ENCODE measurements around the gene STK16. TPM values are rescaled to one million over a fixed set of nuclear protein-coding genes. Genes with fewer than 3 reads are reported as not detected.

The STK16 gene
- total and polyA plus RNA-seq, 4 experiments from 2014 or later, result 15.3 to 21.1 (median 17.3) TPM

DNA sequence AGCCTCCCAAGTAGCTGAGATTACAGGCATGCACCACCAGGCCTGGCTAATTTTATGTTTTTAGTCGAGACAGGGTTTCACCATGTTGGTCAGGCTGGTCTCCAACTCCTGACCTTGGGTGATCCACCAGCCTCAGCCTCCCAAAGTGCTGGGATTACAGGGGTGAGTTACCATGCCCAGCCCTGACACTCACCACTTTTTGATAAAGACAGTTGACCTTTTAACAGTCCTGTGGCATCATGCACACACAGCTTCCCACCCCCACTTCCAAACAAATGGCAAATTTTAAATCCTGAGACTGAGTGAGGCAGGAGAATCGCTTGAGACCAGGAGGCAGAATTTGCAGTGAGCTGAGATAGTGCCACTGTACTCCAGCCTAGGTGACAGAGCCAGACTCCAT is 27.7 kb downstream of the STK16 start:
- H3K27ac ChIP-seq (ENCODE audit: low read depth, low read length), result no peak overlapping the region
- H3K27ac Mint-ChIP-seq, result no peak overlapping the region
- CTCF ChIA-PET (ENCODE audit: partially characterized antibody), result interaction anchor here (0.7 to 1.7 kb wide), 4 partner anchors 18 to 43 kb away, joined by 3 to 5 read pairs (median 4); partner anchors contain the start of genes ANKZF1, ATG9A and TUBA4A
- no peak overlapping the region for H3K4me3 Mint-ChIP-seq
- H3K27me3 ChIP-seq (ENCODE audit: insufficient read depth, low read length), result no peaks in the 10 kb centered on the region
- POLR2A ChIA-PET (ENCODE audit: partially characterized antibody), result no interaction called here
- no peaks in the 10 kb centered on the region for H3K36me3 Mint-ChIP-seq
- no peak for DNase-seq
- peaks cover 0 to 3% of the 10 kb centered on the region in 2 donors for H3K27me3 Mint-ChIP-seq
- H3K9me3 Mint-ChIP-seq, result no peaks in the 10 kb centered on the region
- no peaks in the 10 kb centered on the region for H3K9me3 ChIP-seq (ENCODE audit: control insufficient read depth in 1 of 2, low read length in 2 of 2)
- no peak overlapping the region for H3K4me3 ChIP-seq (ENCODE audit: low read length in 2 of 2)
- peaks cover 7% of the 10 kb centered on the region for H3K4me1 ChIP-seq (ENCODE audit: insufficient read depth, low read length)
- H3K36me3 ChIP-seq (ENCODE audit: insufficient read depth, low read length), result no peaks in the 10 kb centered on the region
- intact Hi-C loops (cut with micrococcal nuclease), result loop anchor here (10.0 kb wide), 1 partner anchor 378 kb away; no protein-coding TSS in a partner anchor
- H3K4me1 Mint-ChIP-seq, result peaks cover 7 to 9% (median 8%) of the 10 kb centered on the region in 4 donors

DNA sequence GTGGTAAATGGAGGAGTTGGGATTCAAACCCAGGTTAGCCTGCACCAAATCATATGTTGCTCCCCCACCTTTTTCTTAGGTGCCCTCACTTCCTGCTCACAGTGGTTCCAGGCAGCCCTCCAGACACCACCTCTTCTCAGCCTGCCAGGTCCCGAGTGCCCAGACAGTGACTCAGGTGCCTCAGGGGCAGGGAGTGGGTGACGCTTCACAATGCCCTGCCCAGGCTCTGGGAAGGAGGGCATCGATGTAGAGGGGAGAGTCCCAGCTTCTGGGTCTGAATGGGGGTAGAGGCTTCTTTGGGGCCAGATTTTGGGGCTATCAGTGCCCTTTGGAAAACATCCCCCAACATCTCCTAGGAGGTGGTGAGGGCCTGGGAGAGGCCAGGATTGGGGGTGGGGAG is 28.7 kb downstream of the STK16 start:
- Histone ChIP-seq H3K27me3 (ENCODE audit: insufficient read depth, low read length) (no peaks in the 10 kb centered on the region), H3K4me3 (ENCODE audit: low read length in 2 of 2) (no peak overlapping the region), H3K36me3 (ENCODE audit: insufficient read depth, low read length) (no peaks in the 10 kb centered on the region), H3K4me1 (ENCODE audit: insufficient read depth, low read length) (peaks cover 17% of the 10 kb centered on the region), H3K27ac (ENCODE audit: low read depth, low read length) (no peak overlapping the region), H3K9me3 (ENCODE audit: control insufficient read depth in 1 of 2, low read length in 2 of 2) (no peaks in the 10 kb centered on the region)
- Mint-ChIP-seq H3K27ac (peak overlapping the region in 1 of 7 donors; percentile 23), H3K36me3 (peaks cover 0 to 2% of the 10 kb centered on the region in 2 donors), H3K4me1 (peaks cover 13 to 18% (median 17%) of the 10 kb centered on the region in 4 donors), H3K4me3 (no peak overlapping the region), H3K9me3 (no peaks in the 10 kb centered on the region), H3K27me3 (peaks cover 0 to 3% of the 10 kb centered on the region in 2 donors)
- intact Hi-C loops (cut with micrococcal nuclease), result loop anchor here (10.0 kb wide), 1 partner anchor 379 kb away; no protein-coding TSS in a partner anchor
- CTCF ChIA-PET (ENCODE audit: partially characterized antibody), result interaction anchor here (1.0 to 14.0 kb wide), 5 partner anchors 11 to 35 kb away, joined by 3 to 208 read pairs (median 5); no protein-coding TSS in a partner anchor
- POLR2A ChIA-PET (ENCODE audit: partially characterized antibody), result interaction anchor here (0.8 to 1.1 kb wide), 2 partner anchors 24 to 26 kb away, joined by 3 read pairs; no protein-coding TSS in a partner anchor
- DNase-seq, result peak in 1 of 5 donors; percentile 31

DNA sequence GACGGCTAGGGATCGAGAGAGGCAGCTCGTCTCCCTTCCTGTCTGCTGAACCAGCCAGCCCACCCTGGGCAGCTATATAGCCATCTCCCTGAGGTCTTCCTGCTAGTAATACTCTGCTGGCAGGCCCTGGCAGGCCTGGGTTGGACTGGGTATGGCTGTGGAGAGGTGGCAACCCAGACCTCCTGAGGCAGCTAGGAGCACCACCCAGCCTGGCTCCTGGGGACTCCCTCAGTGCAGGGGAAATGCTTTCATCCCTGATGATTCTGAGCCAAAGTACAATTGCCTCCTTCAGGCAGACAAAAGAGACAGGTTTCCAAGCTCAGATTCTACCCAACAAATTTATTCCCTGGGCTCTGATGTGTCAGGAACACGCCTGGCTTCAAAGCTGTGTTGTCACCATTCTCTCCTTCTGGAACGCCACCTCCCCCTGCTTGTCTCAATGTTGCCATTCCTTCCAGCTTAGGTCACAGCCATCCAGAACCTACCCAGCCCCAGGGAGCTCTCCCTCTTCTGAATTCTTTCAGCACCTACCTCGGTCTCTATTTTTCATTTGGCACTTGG is 29.2 kb downstream of the STK16 start:
- Mint-ChIP-seq H3K4me3 (no peak overlapping the region), H3K27me3 (peaks cover 0 to 3% of the 10 kb centered on the region in 2 donors), H3K27ac (peak overlapping the region in 1 of 7 donors; percentile 23), H3K4me1 (peaks cover 13 to 21% (median 18%) of the 10 kb centered on the region in 4 donors), H3K36me3 (peaks cover 0 to 2% of the 10 kb centered on the region in 2 donors), H3K9me3 (no peaks in the 10 kb centered on the region)
- ChIA-PET POLR2A (ENCODE audit: partially characterized antibody) (interaction anchor here (0.8 to 1.6 kb wide), 3 partner anchors 21 to 27 kb away, joined by 3 read pairs; no protein-coding TSS in a partner anchor), CTCF (ENCODE audit: partially characterized antibody) (interaction anchor here (1.0 to 14.0 kb wide), 5 partner anchors 11 to 36 kb away, joined by 3 to 208 read pairs (median 5); no protein-coding TSS in a partner anchor)
- intact Hi-C loops (cut with micrococcal nuclease), result loop anchor here (10.0 kb wide), 1 partner anchor 380 kb away; no protein-coding TSS in a partner anchor
- DNase-seq, result peak in 1 of 5 donors; percentile 15
- Histone ChIP-seq H3K36me3 (ENCODE audit: insufficient read depth, low read length) (no peaks in the 10 kb centered on the region), H3K27ac (ENCODE audit: low read depth, low read length) (no peak overlapping the region), H3K27me3 (ENCODE audit: insufficient read depth, low read length) (no peaks in the 10 kb centered on the region), H3K4me1 (ENCODE audit: insufficient read depth, low read length) (peaks cover 18% of the 10 kb centered on the region), H3K9me3 (ENCODE audit: control insufficient read depth in 1 of 2, low read length in 2 of 2) (no peaks in the 10 kb centered on the region), H3K4me3 (ENCODE audit: low read length in 2 of 2) (no peak overlapping the region)

DNA sequence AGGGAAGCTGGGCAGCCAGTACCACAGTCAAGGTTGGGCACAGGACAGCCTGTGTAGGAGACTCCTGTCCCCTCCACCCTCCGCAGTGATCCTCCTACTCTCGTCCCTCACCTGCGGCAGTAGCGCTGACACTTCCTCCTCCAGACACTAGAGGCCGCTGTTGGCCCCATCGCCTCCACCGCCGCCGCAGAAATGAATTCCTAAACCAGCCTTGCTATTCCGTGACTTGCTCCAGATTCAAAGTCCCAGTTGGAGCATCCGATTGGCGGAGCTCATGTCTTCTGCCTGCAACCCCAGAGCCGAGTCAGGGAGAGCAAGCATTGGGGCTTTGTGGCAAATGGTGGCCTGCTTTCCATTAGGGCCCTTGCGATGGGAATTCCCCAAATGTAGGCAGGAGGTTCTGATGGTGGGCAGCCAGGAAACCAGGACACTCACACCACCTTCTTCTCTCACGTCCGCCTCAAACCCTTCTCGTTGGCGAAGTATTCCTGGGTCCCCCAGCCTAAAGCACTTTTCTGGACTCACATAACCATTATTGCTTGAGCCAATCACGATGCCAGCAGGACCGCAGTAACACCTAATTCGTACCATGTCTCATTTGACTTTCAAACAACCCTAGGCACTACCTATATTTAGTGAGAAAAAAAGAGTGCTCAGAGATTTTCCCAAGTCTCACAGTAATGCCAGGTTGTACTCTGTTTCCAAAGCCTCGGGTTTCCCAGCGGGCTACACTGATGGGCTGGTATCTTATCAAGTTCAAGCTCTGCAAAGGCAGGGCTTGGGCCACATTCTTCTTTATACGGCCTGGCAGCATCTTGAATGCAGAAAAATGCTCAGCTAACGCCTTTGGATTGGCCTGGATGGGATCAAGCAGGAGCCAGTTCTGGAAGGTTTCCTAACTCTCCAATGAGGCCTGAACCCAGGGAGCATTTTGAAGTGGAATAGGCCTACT is 32.7 kb downstream of the STK16 start:
- intact Hi-C loops (cut with micrococcal nuclease), result loop anchor here (1.0 to 10.0 kb wide), 4 partner anchors 71 to 383 kb away; partner anchors contain the start of genes CHPF, TMEM198 and ZFAND2B
- peak overlapping the region; percentile 79 to 98 (median 93) for H3K4me3 Mint-ChIP-seq
- H3K27ac Mint-ChIP-seq, result peak overlapping the region; percentile 96 to 100 (median 100)
- H3K4me1 Mint-ChIP-seq, result peaks cover 17 to 48% (median 39%) of the 10 kb centered on the region in 4 donors
- CTCF ChIA-PET (ENCODE audit: partially characterized antibody), result interaction anchor here (0.6 to 14.0 kb wide), 23 partner anchors 9 to 882 kb away, joined by 3 to 208 read pairs (median 11); partner anchors contain the start of genes ABCB6, ANKZF1, ATG9A and CNPPD1
- H3K36me3 ChIP-seq (ENCODE audit: insufficient read depth, low read length), result peaks cover 23% of the 10 kb centered on the region
- H3K27me3 ChIP-seq (ENCODE audit: insufficient read depth, low read length), result no peaks in the 10 kb centered on the region
- H3K9me3 Mint-ChIP-seq, result no peaks in the 10 kb centered on the region
- no peaks in the 10 kb centered on the region for H3K9me3 ChIP-seq (ENCODE audit: control insufficient read depth in 1 of 2, low read length in 2 of 2)
- DNase-seq, result peak; percentile 71 to 80 (median 72)
- H3K4me3 ChIP-seq (ENCODE audit: low read length in 2 of 2), result peak overlapping the region in 1 of 2 donors; percentile 53
- POLR2A ChIA-PET (ENCODE audit: partially characterized antibody), result interaction anchor here (0.6 to 10.9 kb wide), 15 partner anchors 14 to 110 kb away, joined by 3 to 338 read pairs (median 23); partner anchors contain the start of genes ABCB6, ANKZF1, ATG9A and CNPPD1
- H3K36me3 Mint-ChIP-seq, result peaks cover 23 to 33% of the 10 kb centered on the region in 2 donors
- peaks cover 0 to 1% of the 10 kb centered on the region in 2 donors for H3K27me3 Mint-ChIP-seq
- peak overlapping the region; percentile 98 for H3K27ac ChIP-seq (ENCODE audit: low read depth, low read length)
- H3K4me1 ChIP-seq (ENCODE audit: insufficient read depth, low read length), result peaks cover 40% of the 10 kb centered on the region

DNA sequence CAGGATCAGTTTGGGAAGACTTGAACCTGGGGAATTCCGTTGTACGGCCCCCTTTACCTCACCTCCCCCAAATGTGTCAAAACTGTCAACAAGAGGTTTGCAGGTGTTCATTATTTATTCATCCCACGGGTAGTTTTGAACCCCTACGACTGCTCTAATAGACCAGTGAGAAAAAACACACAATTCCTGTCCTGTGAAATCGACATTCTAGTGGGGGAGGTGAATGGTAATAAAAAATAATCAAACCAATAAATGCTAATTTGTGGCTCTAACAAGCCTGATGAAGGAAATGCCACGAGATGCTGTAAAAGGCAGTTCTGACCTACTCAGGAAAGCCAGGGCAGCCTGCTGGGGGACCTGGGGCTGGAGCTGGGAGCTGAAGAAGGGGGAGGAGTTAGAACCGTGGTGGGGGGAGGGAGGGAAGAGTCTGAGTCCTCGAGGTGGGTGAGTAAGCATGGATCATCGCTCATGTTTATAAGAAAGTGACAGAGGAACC is 33.4 kb downstream of the STK16 start:
- Histone ChIP-seq H3K4me3 (ENCODE audit: low read length in 2 of 2) (peak overlapping the region in 1 of 2 donors; percentile 63), H3K27ac (ENCODE audit: low read depth, low read length) (peak overlapping the region; percentile 98), H3K4me1 (ENCODE audit: insufficient read depth, low read length) (peaks cover 40% of the 10 kb centered on the region), H3K36me3 (ENCODE audit: insufficient read depth, low read length) (peaks cover 31% of the 10 kb centered on the region), H3K27me3 (ENCODE audit: insufficient read depth, low read length) (no peaks in the 10 kb centered on the region), H3K9me3 (ENCODE audit: control insufficient read depth in 1 of 2, low read length in 2 of 2) (no peaks in the 10 kb centered on the region)
- no peak for DNase-seq
- peak overlapping the region; percentile 96 to 100 (median 100) for H3K27ac Mint-ChIP-seq
- ChIA-PET CTCF (ENCODE audit: partially characterized antibody) (interaction anchor here (0.8 to 14.0 kb wide), 15 partner anchors 9 to 105 kb away, joined by 3 to 208 read pairs (median 16); partner anchors contain the start of genes ANKZF1, ATG9A, CNPPD1 and GLB1L), POLR2A (ENCODE audit: partially characterized antibody) (interaction anchor here (0.8 to 10.9 kb wide), 23 partner anchors 11 to 319 kb away, joined by 3 to 338 read pairs (median 7); partner anchors contain the start of genes ABCB6, ANKZF1, ATG9A and CNPPD1)
- H3K4me1 Mint-ChIP-seq, result peaks cover 17 to 51% (median 40%) of the 10 kb centered on the region in 4 donors
- H3K9me3 Mint-ChIP-seq, result no peaks in the 10 kb centered on the region
- peaks cover 27 to 40% of the 10 kb centered on the region in 2 donors for H3K36me3 Mint-ChIP-seq
- no peaks in the 10 kb centered on the region for H3K27me3 Mint-ChIP-seq
- H3K4me3 Mint-ChIP-seq, result peak overlapping the region; percentile 82 to 98 (median 93)
- intact Hi-C loops (cut with micrococcal nuclease), result loop anchor here (1.0 to 10.0 kb wide), 10 partner anchors 17 to 384 kb away; partner anchors contain the start of genes ANKZF1, ATG9A, CHPF and NHEJ1

All from CD4-positive, alpha-beta memory T cell (primary cell).